ENCODE measurements around the gene CLNK.

GRCh38 chr4:10461091-10461849 is 223.3 kb downstream of the CLNK start:
- TF ChIP-seq POLR2A (IDR thresholded peaks at IDR 0.05): no peak
- TF ChIP-seq CTCF (IDR thresholded peaks at IDR 0.05): peak; percentile 45 to 98 (median 87)
- no peak for TF ChIP-seq EP300 (IDR thresholded peaks at IDR 0.05; ENCODE audit: low read depth)
- TF ChIP-seq POLR2AphosphoS5 (IDR thresholded peaks at IDR 0.05): no peak

Measured in transverse colon (tissue), 4 donors.